SK-N-SH treated with all-trans-retinoic acid at 6 μM for 48 hours (cell line): ENCODE results near the gene SYNPO2.

Source experiments
- ATAC-seq: fragments of 200-7000 bp; cut with Tn5 transposase; 3 replicates; pipeline ENCODE4 v1.9.1; 2020; ENCODE audit warnings: mild to moderate bottlenecking, moderate library complexity
- ARNTL ChIP-seq: fragments of 450-650 bp; formaldehyde crosslinking; IDR thresholded peaks from 2 replicates; pipeline ENCODE4 v1.5.0; 2020; ENCODE audit warnings: low read depth, mild to moderate bottlenecking, moderate library complexity, borderline replicate concordance
- BACH2 ChIP-seq: fragments of 250-450 bp; sonication (Bioruptor Pico); IDR thresholded peaks from 2 replicates; pipeline ENCODE4 v1.9.0; 2021; ENCODE audit warnings: mild to moderate bottlenecking, borderline replicate concordance
- CREB5 ChIP-seq: fragments of 250-450 bp; sonication (Bioruptor Pico); IDR thresholded peaks from 2 replicates; pipeline ENCODE4 v1.5.1; 2020; ENCODE audit warnings: low read depth, mild to moderate bottlenecking, moderate library complexity
- CSDC2 ChIP-seq: fragments of 250-450 bp; sonication (Bioruptor Pico); IDR thresholded peaks from 2 replicates; pipeline ENCODE4 v1.5.0; 2020; ENCODE audit warnings: mild to moderate bottlenecking, moderate library complexity
- CSRNP3 ChIP-seq: fragments of 250-450 bp; sonication (Bioruptor Pico); IDR thresholded peaks from 2 replicates; pipeline ENCODE4 v1.5.1; 2021; ENCODE audit warnings: mild to moderate bottlenecking, moderate library complexity
- ESRRG ChIP-seq: fragments of 250-450 bp; sonication (Bioruptor Pico); IDR thresholded peaks from 2 replicates; pipeline ENCODE4 v1.6.1; 2021; ENCODE audit warnings: mild to moderate bottlenecking
- GLIS3 ChIP-seq: fragments of 250-450 bp; sonication (Bioruptor Pico); IDR thresholded peaks from 2 replicates; pipeline ENCODE4 v1.5.0; 2020; ENCODE audit warnings: mild to moderate bottlenecking, moderate library complexity
- ISL1 ChIP-seq: fragments of 250-450 bp; sonication (Bioruptor Pico); IDR thresholded peaks from 2 replicates; pipeline ENCODE4 v2.1.2; 2022; ENCODE audit warnings: mild to moderate bottlenecking, moderate library complexity
- OSR1 ChIP-seq: fragments of 250-450 bp; sonication (Bioruptor Pico); IDR thresholded peaks from 2 replicates; pipeline ENCODE4 v1.8.0; 2022; ENCODE audit warnings: moderate library complexity, mild to moderate bottlenecking, inconsistent platforms
- POU6F1 ChIP-seq: fragments of 250-450 bp; sonication (Bioruptor Pico); IDR thresholded peaks from 2 replicates; pipeline ENCODE4 v1.8.0; 2021; ENCODE audit warnings: low read depth, mild to moderate bottlenecking, moderate library complexity, borderline replicate concordance
- PPARA ChIP-seq: fragments of 250-450 bp; sonication (Bioruptor Pico); IDR thresholded peaks from 2 replicates; pipeline ENCODE4 v1.5.0; 2020; ENCODE audit warnings: mild to moderate bottlenecking, borderline replicate concordance
- RARB ChIP-seq: fragments of 250-450 bp; sonication (Bioruptor Pico); IDR thresholded peaks from 2 replicates; pipeline ENCODE4 v1.8.0; 2021; ENCODE audit warnings: mild to moderate bottlenecking, moderate library complexity
- SNAI2 ChIP-seq: fragments of 250-450 bp; sonication (Bioruptor Pico); IDR thresholded peaks from 2 replicates; pipeline ENCODE4 v1.5.0; 2020; ENCODE audit warnings: mild to moderate bottlenecking, moderate library complexity
- TSHZ2 ChIP-seq: fragments of 250-450 bp; sonication (Bioruptor Pico); IDR thresholded peaks from 2 replicates; pipeline ENCODE4 v1.5.0; 2020; ENCODE audit warnings: mild to moderate bottlenecking, moderate library complexity
- ZC3H10 ChIP-seq: fragments of 250-450 bp; sonication (Bioruptor Pico); IDR thresholded peaks from 2 replicates; pipeline ENCODE4 v1.5.1; 2021; ENCODE audit warnings: mild to moderate bottlenecking, moderate library complexity
- ZFP3 ChIP-seq: fragments of 250-450 bp; sonication (Bioruptor Pico); IDR thresholded peaks from 2 replicates; pipeline ENCODE4 v1.5.0; 2020; ENCODE audit warnings: mild to moderate bottlenecking, moderate library complexity
- ZFP30 ChIP-seq: fragments of 450-650 bp; formaldehyde crosslinking; IDR thresholded peaks from 2 replicates; pipeline ENCODE4 v1.5.0; 2022; ENCODE audit warnings: mild to moderate bottlenecking, moderate library complexity
- ZNF565 ChIP-seq: fragments of 450-650 bp; formaldehyde crosslinking; conservative IDR thresholded peaks from 2 replicates; pipeline ENCODE4 v1.5.0; 2020; ENCODE audit warnings: low read depth, mild to moderate bottlenecking, moderate library complexity
- ZNF70 ChIP-seq: fragments of 450-650 bp; formaldehyde crosslinking; IDR thresholded peaks from 2 replicates; pipeline ENCODE4 v1.5.0; 2020; ENCODE audit warnings: mild to moderate bottlenecking, moderate library complexity

Gene SYNPO2

GRCh38 chr4:118941149-118941548, 52.5 kb downstream of the SYNPO2 start (continued):
- TF ChIP-seq TSHZ2 (CRISPR knock-in tag) (no peak), ZFP3 (CRISPR knock-in tag) (no peak), ISL1 (CRISPR knock-in tag) (no peak), ESRRG (CRISPR knock-in tag) (no peak), CSRNP3 (CRISPR knock-in tag) (no peak), GLIS3 (no peak), OSR1 (no peak), ARNTL (CRISPR knock-in tag) (no peak), SNAI2 (CRISPR knock-in tag) (no peak), ZNF70 (CRISPR knock-in tag) (no peak), PPARA (CRISPR knock-in tag) (no peak), ZFP30 (CRISPR knock-in tag) (no peak), BACH2 (CRISPR knock-in tag) (no peak), RARB (no peak)

- TF ChIP-seq GLIS3: no peak
- TF ChIP-seq POU6F1 (CRISPR knock-in tag): no peak
- TF ChIP-seq ZNF565 (CRISPR knock-in tag): no peak
- no peak for TF ChIP-seq BACH2 (CRISPR knock-in tag)
- no peak for TF ChIP-seq CSDC2 (CRISPR knock-in tag)
- no peak for TF ChIP-seq ARNTL (CRISPR knock-in tag)
- TF ChIP-seq CSRNP3 (CRISPR knock-in tag): no peak
- no peak for TF ChIP-seq ZFP30 (CRISPR knock-in tag)
- no peak for TF ChIP-seq ZC3H10 (CRISPR knock-in tag)
- TF ChIP-seq RARB: no peak
- ATAC-seq: peak; percentile 56; the same call in 2 of the 3 replicates
These were observed 53.1 kb downstream of the SYNPO2 start for GRCh38 chr4:118941799-118942198.

GRCh38 chr4:118942465-118942864, 53.8 kb downstream of the SYNPO2 start:
- TF ChIP-seq PPARA (CRISPR knock-in tag): no peak
- TF ChIP-seq, all 23 proteins: peak for 0
- peak; percentile 38; the same call in 1 of the 3 replicates for ATAC-seq

GRCh38 chr4:118947095-118947494, 58.4 kb downstream of the SYNPO2 start:
- TF ChIP-seq GLIS3 (no peak), CSRNP3 (CRISPR knock-in tag) (no peak), CSDC2 (CRISPR knock-in tag) (no peak), BACH2 (CRISPR knock-in tag) (no peak), ISL1 (CRISPR knock-in tag) (no peak), CREB5 (CRISPR knock-in tag) (no peak), ZFP3 (CRISPR knock-in tag) (no peak), RARB (no peak)

More at GRCh38 chr4:118947095-118947494, 58.4 kb downstream of the SYNPO2 start:
- peak; percentile 29; the same call in 2 of the 3 replicates for ATAC-seq
